Stimulated activated CD4-positive, alpha-beta T cell treated with anti-CD3 and anti-CD28 coated beads, Interleukin-2, amount 100 ng/mL, for 24 hours (primary cell): Measurements from ENCODE around the gene STK32C.
A peak's percentile ranks its signal among the peaks of the same experiment; 100 is the strongest.

Experiments
- DNase-seq, 2 donors: peaks; one replicate each; pipeline ENCODE4 v3.0.0-alpha.2; 2020

STK32C gene

DNA sequence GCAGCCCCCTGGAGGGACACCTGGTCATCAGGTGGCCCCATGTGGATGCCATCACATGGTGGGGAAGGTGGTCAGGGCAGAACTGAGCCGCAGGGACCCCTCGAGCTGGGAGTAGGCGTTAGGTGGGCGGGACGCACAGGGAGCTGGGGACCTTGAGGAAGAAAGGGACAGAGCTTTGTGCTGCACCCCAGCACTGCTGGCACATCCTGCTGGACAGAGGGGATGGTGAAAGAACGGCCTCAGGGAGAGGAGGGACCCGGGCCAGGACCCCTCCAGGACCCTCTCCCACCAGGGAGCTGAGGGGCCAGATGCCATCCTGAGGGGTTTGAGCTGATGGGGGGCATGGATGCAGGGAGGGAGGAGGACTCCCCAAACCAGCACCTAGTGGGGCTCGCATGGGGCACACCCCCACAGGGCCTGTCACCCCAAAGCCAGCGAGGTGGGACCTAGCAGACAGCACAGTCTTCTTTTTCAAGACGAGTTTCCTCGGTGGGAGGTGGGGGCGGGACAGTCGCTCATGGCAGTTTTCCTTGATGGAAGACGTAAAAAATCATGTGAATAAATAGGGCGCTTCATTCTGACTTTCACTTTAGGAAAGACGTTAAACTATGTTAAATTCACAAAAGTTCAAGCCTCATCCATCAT lies 43.3 kb downstream of the STK32C start:
- no peak for DNase-seq

DNA sequence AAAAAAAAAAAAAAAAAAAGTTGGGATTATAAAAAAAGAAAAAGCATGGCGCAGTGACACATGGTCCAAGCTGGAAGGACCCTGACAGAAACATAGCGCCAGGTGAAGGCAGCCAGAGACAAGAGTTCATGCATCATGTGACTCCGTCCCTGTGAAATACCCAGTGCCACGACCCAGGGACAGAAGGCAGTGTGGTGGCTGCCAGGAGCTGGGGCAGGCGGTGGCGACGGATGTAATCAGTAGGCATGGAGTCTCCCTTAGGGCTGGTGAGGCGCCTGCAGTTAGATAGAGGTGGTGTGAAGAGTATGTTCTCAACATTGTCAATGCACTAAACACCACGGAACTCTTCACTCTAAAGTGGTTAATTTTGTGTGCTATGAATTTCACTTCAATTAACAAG lies 43.9 kb downstream of the STK32C start:
- no peak for DNase-seq

DNA sequence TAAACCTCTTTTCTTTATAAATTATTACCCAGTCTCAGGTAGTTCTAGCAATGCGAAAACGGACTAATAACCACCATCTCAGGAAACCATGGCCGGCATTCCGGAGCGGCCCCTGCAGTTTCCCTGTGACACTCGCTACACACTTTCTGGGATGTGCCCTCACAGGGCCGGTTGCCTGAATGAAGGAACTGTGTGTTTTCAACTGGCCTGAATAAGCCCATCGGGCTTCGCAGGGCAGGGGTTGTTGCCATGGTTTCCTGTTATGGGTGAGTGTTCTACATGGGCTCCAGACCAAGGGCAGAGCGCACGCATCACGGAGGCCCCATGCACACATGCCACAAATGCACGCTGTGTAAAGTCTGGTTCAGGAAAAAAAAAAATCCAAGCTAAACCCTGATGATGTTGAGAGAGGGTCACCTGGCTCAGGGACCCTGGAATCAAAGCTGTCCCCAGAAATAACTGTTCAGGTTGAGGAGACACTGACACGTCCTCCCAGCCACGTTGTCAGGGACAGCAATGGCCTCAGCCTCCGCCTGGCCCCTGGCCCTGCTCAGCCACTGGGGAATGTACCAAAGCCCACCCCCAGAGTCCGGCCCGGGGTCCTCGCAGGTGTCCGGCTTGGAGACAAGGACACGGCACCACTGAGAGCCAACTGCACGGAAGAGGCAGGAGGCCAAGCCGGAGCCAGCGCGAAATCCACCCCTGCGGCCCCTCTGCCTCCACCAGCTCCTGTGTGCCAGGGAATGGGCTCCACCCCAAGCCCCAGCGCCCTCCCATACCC lies 47.9 kb downstream of the STK32C start:
- DNase-seq = no peak

- DNase-seq = no peak
Measured at GRCh38 chr10:132258423-132258822, 49.3 kb downstream of the STK32C start.

DNA sequence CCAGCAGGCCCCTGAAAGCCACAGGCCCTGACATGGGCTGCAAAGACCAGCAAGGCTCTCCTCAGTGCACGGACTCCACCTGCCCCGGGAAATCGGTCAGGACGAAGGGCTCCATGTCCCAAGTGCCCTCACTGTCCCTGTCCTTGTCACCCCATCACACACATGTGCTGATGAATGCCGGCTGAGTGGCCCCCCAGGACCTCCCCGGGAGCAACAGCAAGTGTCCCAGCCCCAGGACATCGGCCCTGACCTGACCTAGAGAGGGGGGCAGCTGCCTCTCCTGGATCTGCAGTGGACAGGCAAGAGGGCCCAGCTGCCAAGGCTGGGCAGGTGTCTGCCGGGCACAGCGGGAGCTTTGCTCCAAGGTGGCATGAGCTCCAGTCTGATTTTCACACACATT lies 49.8 kb downstream of the STK32C start:
- DNase-seq = no peak

DNA sequence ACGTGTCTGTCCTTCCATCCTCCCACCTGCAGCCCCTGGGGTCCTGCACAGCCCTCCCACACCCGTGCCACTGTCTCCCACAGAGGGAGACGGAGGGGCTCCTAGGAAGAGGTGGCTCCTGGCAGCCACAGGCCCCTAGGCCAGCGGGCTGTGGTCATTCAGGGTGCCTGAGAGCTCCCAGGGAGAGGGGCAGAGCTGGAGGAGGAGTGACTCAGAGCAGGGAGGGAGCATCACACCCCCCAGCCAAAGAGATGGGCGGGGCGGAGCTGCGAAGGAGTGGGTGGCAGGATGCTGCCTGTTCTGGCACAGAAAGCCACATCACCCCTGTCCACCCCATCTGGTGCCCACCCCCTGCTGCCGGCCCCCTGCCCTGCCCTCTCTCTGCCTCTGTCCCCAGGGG lies 50.5 kb downstream of the STK32C start:
- peak; percentile 28 to 55 for DNase-seq

DNA sequence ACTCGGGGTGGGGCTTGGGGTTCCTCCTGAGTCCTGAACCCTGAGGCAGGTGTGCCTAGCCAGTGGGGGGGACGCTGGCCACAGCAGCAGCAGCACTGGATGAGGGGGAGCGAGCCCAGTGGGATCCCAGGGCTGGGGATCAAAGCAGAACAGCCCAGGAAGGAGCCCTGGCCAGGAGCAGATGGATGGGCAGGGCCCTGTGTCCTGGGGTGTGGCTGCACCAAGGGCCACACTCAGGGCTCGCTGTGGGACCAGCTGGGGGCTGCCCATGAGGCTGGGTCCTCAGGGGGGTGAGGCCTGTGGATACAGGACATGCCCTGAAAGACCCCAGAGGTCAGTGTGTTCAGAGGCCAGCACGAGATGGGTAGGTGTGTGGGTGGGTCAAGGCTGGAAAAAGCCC lies 50.9 kb downstream of the STK32C start:
- DNase-seq = no peak

GRCh38 chr10:132255489-132256344 lies 52.0 kb downstream of the STK32C start:
- no peak for DNase-seq

GRCh38 chr10:132254841-132255240 lies 52.9 kb downstream of the STK32C start:
- no peak for DNase-seq

DNA sequence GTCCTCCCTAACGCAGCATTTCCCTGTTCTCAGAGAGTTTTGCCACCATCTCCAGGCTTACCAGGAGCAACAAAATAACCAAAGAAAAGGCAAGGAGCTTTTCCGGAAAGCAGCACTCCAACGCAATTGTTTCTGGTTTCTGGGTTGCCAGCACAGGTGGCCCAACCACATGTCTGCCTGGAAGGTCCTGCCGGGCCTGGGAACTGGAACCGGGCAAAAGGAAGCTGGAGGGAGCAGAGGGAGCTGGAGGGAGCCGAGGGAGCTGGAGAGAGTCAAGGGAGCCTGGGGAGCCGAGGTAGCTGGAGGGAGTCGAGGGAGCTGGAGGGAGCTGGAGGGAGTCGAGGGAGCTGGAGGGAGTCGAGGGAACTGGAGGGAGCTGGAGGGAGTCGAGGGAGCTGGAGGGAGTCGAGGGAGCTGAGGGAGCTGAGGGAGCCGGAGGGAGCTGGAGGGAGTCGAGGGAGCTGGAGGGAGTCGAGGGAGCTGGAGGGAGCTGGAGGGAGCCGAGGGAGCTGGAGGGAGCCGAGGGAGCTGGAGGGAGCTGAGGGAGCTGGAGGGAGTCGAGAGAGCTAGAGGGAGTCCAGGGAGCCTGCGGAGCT lies 54.6 kb downstream of the STK32C start:
- DNase-seq = no peak

DNA sequence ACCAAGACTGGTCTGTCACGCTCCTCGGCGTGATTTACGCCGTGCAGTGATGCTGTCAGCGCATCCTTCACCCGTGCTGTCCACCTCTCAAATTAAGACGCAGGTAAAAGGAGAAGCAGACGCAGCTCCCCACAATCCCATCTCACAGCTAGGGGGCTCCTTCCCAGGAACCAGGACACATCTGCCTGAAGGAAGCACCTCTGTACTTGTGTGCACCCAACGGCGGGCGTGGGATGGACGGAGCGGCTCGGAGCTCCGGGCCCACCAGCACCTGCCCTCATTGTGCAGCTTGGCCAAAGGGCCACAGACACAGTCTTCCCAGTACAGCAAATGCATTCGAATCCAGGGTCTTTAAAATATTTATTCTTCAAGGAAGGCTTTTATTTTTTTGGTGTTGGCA lies 55.3 kb downstream of the STK32C start:
- DNase-seq = no peak

DNA sequence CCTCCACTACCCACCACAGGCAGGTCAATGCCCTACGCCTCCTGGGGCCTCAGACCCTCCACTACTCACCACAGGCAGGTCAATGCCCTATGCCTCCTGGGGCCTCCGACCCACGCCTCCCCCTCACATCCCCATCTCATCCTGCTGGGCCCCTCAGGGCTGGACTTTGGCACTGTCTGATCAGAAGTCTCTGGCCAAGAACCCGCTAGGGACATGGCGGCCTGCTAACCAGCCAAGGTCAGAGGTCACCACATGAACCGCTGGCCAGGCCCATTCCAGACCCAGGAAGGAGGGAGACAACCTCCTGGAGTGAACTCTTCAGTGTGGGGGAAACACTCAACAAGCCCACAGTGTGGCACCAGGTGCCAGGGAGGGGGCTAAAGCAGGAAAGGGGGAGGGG lies 55.8 kb downstream of the STK32C start:
- no peak for DNase-seq

- DNase-seq = no peak
Measured at GRCh38 chr10:132250481-132251475, 57.0 kb downstream of the STK32C start.

GRCh38 chr10:132249824-132250375 lies 57.9 kb downstream of the STK32C start:
- no peak for DNase-seq

- DNase-seq = no peak
Measured at GRCh38 chr10:132249226-132249724, 58.5 kb downstream of the STK32C start.

GRCh38 chr10:132248455-132249225 lies 59.1 kb downstream of the STK32C start:
- DNase-seq = peak; percentile 46 to 80

DNA sequence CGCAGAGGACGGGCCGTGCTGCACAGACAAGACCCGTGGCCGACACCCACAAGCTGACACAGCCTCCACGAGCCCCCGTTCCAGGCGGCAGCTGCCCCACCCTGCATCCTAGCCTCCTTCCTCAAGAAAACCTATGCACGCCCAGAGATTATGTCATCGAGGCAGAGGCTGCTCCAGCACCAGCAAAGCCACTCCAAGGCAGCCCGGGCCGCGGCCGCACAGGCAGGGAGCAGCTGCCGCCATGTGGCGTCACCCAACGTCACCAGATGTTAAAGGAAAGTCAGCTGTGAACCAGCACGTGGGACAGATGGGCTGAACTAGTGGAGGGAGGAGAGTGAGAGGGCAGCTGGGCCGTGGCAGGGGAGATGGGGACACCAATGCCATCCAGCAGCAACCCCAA lies 59.8 kb downstream of the STK32C start:
- DNase-seq = no peak

- no peak for DNase-seq
Measured at GRCh38 chr10:132246296-132246695, 61.5 kb downstream of the STK32C start.

DNA sequence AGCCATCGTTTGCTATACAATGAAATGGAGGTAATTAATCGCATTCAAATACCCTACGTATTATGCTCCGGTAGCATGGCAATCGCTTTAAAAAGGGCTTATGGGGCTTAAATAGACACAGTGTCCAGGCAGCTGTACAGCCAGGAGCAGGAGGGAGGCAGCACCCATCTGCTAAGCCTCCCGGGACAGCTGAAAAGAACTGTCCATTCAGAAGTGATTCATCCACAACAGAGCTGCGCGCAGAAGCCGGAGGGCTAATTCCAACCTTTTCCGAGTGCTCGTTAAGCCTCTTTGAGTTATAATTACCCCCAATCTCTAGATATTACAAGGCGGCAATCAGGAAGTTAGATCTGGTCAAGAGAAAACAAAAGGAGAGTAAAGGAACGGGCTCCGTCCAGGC lies 62.7 kb downstream of the STK32C start:
- DNase-seq = no peak

GRCh38 chr10:132243626-132244025 lies 64.1 kb downstream of the STK32C start:
- no peak for DNase-seq

GRCh38 chr10:132243141-132243540 lies 64.6 kb downstream of the STK32C start:
- DNase-seq = no peak
